Measurements from ENCODE around the gene TSEN15.
"Not testable (repeated sequence)": the region's sequence is repeated elsewhere in the genome, so short reads cannot be mapped to it uniquely, and the experiment has no call there.

TSEN15 gene

DNA sequence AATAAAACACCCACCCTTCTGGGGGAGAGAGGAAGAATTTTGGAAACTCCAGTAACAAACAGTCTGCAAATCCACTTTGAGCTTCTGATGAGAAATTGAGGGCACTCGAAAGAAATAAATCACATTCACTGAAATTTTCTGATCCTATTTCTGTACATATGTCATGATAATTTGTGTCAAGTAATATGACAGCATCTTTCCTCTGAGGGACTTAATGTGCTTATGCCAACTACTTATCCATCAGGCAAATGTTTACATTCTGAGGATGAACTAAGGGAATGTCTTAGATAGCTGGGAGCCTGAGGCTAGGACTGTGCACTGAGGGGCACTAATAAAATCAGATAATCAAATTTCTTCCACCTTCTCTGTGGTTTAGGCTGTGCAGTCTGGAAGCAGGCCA, 44.5 kb downstream of the TSEN15 start:
- no peak for DNase-seq (ENCODE audit: insufficient read length, low spot score)
- FAIRE-seq: no peak

DNA sequence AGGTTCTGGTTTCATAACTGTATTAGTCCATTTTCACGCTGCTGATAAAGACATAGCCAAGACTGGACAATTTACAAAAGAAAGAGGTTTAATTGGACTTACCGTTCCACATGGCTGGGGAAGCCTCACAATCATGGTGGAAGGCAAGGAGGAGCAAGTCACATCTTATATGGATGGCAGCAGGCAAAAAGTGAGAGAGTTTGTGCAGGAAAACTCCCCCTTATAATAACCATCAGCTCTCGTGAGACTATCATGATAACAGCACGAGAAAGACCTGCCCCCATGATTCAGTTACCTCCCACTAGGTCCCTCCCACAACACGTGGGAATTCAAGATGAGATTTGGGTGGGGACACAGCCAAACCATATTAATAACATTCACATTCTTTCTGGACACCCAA, 45.0 kb downstream of the TSEN15 start:
- not testable (repeated sequence) for FAIRE-seq; DNase-seq (ENCODE audit: insufficient read length, low spot score)

- DNase-seq (ENCODE audit: insufficient read length, low spot score): no peak
- FAIRE-seq: no peak
These were observed 49.6 kb downstream of the TSEN15 start for GRCh38 chr1:184101141-184101540.

- DNase-seq (ENCODE audit: insufficient read length, low spot score) (no peak), FAIRE-seq (no peak)
These were observed 50.0 kb downstream of the TSEN15 start for GRCh38 chr1:184101571-184101970.

DNA sequence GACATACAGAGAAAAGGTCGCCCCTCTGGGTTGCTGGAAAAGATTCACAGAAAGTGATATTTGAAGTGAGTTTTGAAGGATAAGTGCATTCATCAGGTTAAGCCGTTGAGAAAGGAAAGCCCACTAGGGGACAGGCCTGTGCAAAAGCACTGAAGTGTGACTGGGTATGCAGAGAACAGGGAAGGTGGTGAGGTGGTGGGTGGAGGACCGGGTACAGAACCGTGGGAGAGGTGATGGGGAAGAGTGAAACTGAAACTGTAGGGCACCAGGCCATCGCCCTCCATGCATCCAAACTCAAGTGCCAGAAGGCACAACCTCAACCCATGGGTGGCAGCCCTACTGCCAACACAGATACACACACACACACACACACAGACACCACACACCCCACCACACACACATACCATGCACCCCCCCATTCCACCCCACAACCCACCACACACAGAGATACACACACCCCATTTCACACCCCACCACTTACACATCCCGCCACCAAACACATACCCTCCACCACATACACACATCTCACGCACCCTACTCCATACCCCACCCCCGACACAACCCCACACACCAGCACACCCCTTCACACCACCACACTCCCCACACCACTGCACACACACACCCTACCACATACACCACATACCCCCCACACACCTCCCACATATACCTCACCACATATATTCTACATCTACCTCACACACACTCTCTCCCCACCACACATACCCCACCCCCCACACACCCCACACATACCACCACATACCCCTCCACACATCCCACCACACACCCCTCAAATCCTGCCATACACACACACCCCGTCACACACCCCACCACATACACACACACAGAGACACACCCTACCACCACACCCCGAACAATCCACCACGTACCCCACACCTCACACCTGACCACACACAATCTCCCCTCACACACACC, 59.0 kb downstream of the TSEN15 start:
- DNase-seq (ENCODE audit: insufficient read length, low spot score) (no peak), FAIRE-seq (no peak)

GRCh38 chr1:184112176-184112948, 60.8 kb downstream of the TSEN15 start:
- DNase-seq (ENCODE audit: insufficient read length, low spot score): no peak
- no peak for FAIRE-seq

DNA sequence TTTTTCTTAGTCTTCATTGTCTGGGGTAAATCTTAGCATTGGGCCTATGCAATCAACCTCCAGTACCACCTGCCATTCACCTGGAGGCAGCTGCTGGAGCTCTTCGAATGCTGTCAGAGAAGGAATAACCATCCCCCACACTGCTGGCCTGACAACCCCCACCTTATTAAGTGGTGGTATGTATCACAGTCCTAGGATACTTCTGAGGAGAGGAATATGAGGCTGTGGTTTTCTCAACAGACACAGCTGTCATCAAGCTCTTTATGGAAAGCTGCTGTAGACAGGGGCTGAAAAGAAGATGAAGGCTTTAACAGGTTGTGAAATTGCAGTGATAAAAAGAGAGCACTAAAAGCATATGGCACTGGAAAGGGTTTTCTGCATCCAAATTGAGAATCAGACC, 61.7 kb downstream of the TSEN15 start:
- FAIRE-seq: no peak
- DNase-seq (ENCODE audit: insufficient read length, low spot score): no peak

DNA sequence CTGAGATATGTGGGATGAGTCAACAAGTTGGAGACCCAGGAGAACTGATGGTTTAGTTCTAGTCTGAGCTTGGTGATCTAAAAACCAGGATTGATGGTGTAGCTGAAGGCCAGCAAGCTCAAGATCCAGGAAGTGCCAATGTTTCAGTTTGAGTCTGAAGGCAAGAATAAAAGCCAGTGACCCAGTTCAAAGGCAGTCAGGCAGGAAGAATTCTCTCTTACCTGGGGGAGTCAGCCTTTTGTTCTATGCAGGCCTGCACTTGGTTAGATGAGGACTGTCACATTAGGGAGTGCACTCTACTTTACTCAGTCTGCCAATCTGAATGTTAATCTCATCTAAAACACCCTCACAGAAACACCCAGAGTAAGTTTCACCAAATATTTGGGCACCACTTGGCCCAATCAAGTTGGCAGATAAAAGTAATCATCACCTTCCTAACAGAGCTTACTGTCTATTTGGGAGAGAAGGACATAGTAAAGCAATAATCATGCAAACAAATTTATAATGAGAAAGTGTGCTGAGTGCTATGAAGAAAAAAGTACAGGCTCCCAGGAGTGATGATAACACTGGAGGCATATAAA, 63.4 kb downstream of the TSEN15 start:
- DNase-seq (ENCODE audit: insufficient read length, low spot score): no peak
- no peak for FAIRE-seq

DNA sequence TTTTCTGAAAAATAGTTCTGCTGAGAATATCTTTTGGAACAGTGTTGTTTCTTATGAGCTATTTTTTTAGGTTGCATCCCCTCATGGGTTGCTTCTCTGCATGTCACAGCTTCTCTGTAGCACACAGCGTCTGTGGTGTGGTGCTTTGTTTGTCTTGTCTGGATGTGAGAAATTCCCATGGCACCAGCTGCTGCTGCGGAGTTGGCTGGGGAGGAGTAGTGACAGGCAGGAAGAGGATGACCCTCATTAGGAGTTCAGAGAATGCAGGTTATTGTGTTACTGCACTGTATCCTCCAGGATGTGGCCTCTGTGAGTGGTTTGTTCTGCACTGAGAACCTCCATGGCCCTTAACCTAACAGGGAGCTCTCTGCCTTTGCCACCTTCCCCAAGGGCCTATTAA, 64.8 kb downstream of the TSEN15 start:
- DNase-seq (ENCODE audit: insufficient read length, low spot score): no peak
- no peak for FAIRE-seq

- no peak for DNase-seq (ENCODE audit: insufficient read length, low spot score)
These were observed 66.5 kb downstream of the TSEN15 start for GRCh38 chr1:184118046-184118445.

More at GRCh38 chr1:184118046-184118445, 66.5 kb downstream of the TSEN15 start:
- no peak for FAIRE-seq

Measured in GM19239 (cell line).